Nephron (organoid): ENCODE results near the gene DCTD.

Experiments
- H3K27ac Mint-ChIP-seq, 3 experiments: 2 replicates each; pipeline ENCODE4 v1.8.0; 2020; ENCODE audit warnings: mixed read lengths in 3 of 3, mild to moderate bottlenecking in 2 of 3, moderate library complexity in 1 of 3
- H3K27me3 Mint-ChIP-seq: 2 replicates; pipeline ENCODE4 v1.8.0; 2021; ENCODE audit warnings: low read depth, mild to moderate bottlenecking, moderate library complexity, mixed read lengths
- H3K36me3 Mint-ChIP-seq: 2 replicates; pipeline ENCODE4 v1.8.0; 2020; ENCODE audit warnings: low read depth, mixed read lengths
- H3K4me1 Mint-ChIP-seq: 2 replicates; pipeline ENCODE4 v1.8.0; 2020; ENCODE audit warnings: mixed read lengths
- H3K4me3 Mint-ChIP-seq, 3 experiments: 2 replicates each; pipeline ENCODE4 v1.8.0; 2020; ENCODE audit warnings: mild to moderate bottlenecking in 3 of 3, mixed read lengths in 3 of 3, moderate library complexity in 2 of 3
- H3K9me3 Mint-ChIP-seq: 2 replicates; pipeline ENCODE4 v1.8.0; 2020; ENCODE audit warnings: mixed read lengths
- CTCF ChIP-seq, 3 experiments: fragments of 200-600 bp; sonication (generic); IDR thresholded peaks; one replicate each; pipeline ENCODE4 v1.5.0; 2021; ENCODE audit warnings: antibody characterized with exemption in 3 of 3; ENCODE audit not compliant: unreplicated experiment in 3 of 3

The DCTD gene

GRCh38 chr4:182930889-182931288 lies 13.7 kb upstream of the DCTD start:
- peaks cover 9% of the 10 kb centered on the region for H3K27me3 Mint-ChIP-seq
- no peaks in the 10 kb centered on the region for H3K9me3 Mint-ChIP-seq
- no peak for TF ChIP-seq CTCF (IDR thresholded peaks at IDR 0.05; ENCODE audit: unreplicated experiment in 3 of 3)
- H3K36me3 Mint-ChIP-seq: no peaks in the 10 kb centered on the region
- H3K4me3 Mint-ChIP-seq: no peak overlapping the region
- no peaks in the 10 kb centered on the region for H3K4me1 Mint-ChIP-seq
- H3K27ac Mint-ChIP-seq: peak overlapping the region in 1 of 3 experiments; percentile 69

GRCh38 chr4:182929296-182929695 lies 12.1 kb upstream of the DCTD start:
- Mint-ChIP-seq H3K9me3 (no peaks in the 10 kb centered on the region), H3K27ac (peak overlapping the region; percentile 8 to 93 (median 69)), H3K27me3 (peaks cover 17% of the 10 kb centered on the region), H3K4me1 (peaks cover 6% of the 10 kb centered on the region), H3K4me3 (no peak overlapping the region), H3K36me3 (no peaks in the 10 kb centered on the region)
- no peak for TF ChIP-seq CTCF (IDR thresholded peaks at IDR 0.05; ENCODE audit: unreplicated experiment in 3 of 3)

- Mint-ChIP-seq H3K9me3 (no peaks in the 10 kb centered on the region), H3K4me1 (peaks cover 11% of the 10 kb centered on the region), H3K27ac (peak overlapping the region in 2 of 3 experiments; percentile 25 to 28), H3K36me3 (no peaks in the 10 kb centered on the region), H3K4me3 (no peak overlapping the region), H3K27me3 (peaks cover 21% of the 10 kb centered on the region)
- peak in 1 of 3 experiments; percentile 9 for TF ChIP-seq CTCF (IDR thresholded peaks at IDR 0.05; ENCODE audit: unreplicated experiment in 3 of 3)
Measured at GRCh38 chr4:182928061-182928460, 10.9 kb upstream of the DCTD start.

GRCh38 chr4:182927505-182927904 lies 10.3 kb upstream of the DCTD start:
- Mint-ChIP-seq H3K4me1 (peaks cover 15% of the 10 kb centered on the region), H3K4me3 (no peak overlapping the region), H3K27ac (peak overlapping the region in 1 of 3 experiments; percentile 63), H3K36me3 (no peaks in the 10 kb centered on the region), H3K9me3 (no peaks in the 10 kb centered on the region), H3K27me3 (peaks cover 21% of the 10 kb centered on the region)
- TF ChIP-seq CTCF (IDR thresholded peaks at IDR 0.05; ENCODE audit: unreplicated experiment in 3 of 3): no peak

GRCh38 chr4:182925855-182926254 lies 8.7 kb upstream of the DCTD start:
- Mint-ChIP-seq H3K27ac (no peak overlapping the region), H3K4me3 (no peak overlapping the region), H3K9me3 (no peaks in the 10 kb centered on the region), H3K4me1 (peaks cover 18% of the 10 kb centered on the region), H3K36me3 (no peaks in the 10 kb centered on the region), H3K27me3 (peaks cover 19% of the 10 kb centered on the region)
- TF ChIP-seq CTCF (IDR thresholded peaks at IDR 0.05; ENCODE audit: unreplicated experiment in 3 of 3): no peak

GRCh38 chr4:182925298-182925757 lies 8.1 kb upstream of the DCTD start:
- H3K36me3 Mint-ChIP-seq: no peaks in the 10 kb centered on the region
- peak; percentile 42 to 62 (median 53) for TF ChIP-seq CTCF (IDR thresholded peaks at IDR 0.05; ENCODE audit: unreplicated experiment in 3 of 3)
- H3K27ac Mint-ChIP-seq: peak overlapping the region in 2 of 3 experiments; percentile 21 to 79
- H3K27me3 Mint-ChIP-seq: peaks cover 17% of the 10 kb centered on the region
- peaks cover 18% of the 10 kb centered on the region for H3K4me1 Mint-ChIP-seq
- H3K4me3 Mint-ChIP-seq: no peak overlapping the region
- H3K9me3 Mint-ChIP-seq: no peaks in the 10 kb centered on the region
